ENCODE data around the gene PLCL1. TPM values are rescaled to one million over a fixed set of nuclear protein-coding genes. Genes with fewer than 3 reads are reported as not detected.

Gene PLCL1
- total and polyA plus RNA-seq, 2 donors from 2014 or later, result 13.6 to 14.7 TPM

- TF ChIP-seq, protein P1, sequence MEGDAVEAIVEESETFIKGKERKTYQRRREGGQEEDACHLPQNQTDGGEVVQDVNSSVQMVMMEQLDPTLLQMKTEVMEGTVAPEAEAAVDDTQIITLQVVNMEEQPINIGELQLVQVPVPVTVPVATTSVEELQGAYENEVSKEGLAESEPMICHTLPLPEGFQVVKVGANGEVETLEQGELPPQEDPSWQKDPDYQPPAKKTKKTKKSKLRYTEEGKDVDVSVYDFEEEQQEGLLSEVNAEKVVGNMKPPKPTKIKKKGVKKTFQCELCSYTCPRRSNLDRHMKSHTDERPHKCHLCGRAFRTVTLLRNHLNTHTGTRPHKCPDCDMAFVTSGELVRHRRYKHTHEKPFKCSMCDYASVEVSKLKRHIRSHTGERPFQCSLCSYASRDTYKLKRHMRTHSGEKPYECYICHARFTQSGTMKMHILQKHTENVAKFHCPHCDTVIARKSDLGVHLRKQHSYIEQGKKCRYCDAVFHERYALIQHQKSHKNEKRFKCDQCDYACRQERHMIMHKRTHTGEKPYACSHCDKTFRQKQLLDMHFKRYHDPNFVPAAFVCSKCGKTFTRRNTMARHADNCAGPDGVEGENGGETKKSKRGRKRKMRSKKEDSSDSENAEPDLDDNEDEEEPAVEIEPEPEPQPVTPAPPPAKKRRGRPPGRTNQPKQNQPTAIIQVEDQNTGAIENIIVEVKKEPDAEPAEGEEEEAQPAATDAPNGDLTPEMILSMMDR (IDR thresholded peaks at IDR 0.05; ENCODE audit: borderline replicate concordance, extremely low read depth, insufficient read depth), result no peak
- Histone ChIP-seq H3K27ac (ENCODE audit: low read depth in 2 of 2, low read length in 2 of 2) (no peak overlapping the region), H3K4me3 (ENCODE audit: low read length in 3 of 3) (no peak overlapping the region), H3K27me3 (ENCODE audit: control insufficient read depth, insufficient read depth, low read length) (no peaks in the 10 kb centered on the region), H3K4me1 (ENCODE audit: control insufficient read depth in 2 of 3, insufficient read depth in 2 of 3, low read depth in 1 of 3, low read length in 3 of 3) (no peaks in the 10 kb centered on the region), H3K36me3 (ENCODE audit: control insufficient read depth in 2 of 3, insufficient read depth in 3 of 3, low read length in 3 of 3) (no peaks in the 10 kb centered on the region), H3K9ac (ENCODE audit: low read length in 3 of 3) (no peak overlapping the region), H3K9me3 (ENCODE audit: control insufficient read depth in 2 of 3, insufficient read depth in 1 of 3, low read length in 3 of 3) (no peaks in the 10 kb centered on the region)
- FAIRE-seq, result no peak
- intact Hi-C loops (cut with DNase I), result no loop called here
- no peak for DNase-seq
These were observed 374.4 kb downstream of the PLCL1 start for GRCh38 chr2:198178766-198179165.

DNA sequence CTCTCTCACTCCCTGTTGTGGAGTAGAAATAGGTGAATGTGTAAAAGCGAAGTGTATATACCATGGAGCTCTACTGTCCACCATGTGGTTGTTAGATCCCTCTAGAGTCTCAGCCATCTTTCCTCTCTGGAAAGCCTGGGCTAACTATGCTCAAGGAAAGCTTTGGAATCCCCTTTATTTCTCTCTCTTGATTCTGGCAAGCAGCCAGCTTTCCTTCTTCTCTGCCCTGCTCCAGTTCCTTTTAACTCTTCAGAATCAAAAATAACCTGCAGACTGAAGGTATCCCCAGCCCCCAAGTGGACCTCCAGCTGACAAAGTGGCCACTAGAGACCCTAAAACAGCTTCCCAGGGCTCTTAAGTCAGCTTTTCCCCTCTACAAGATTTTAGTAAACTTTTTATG is 381.9 kb downstream of the PLCL1 start:
- no peaks in the 10 kb centered on the region for H3K27me3 ChIP-seq (ENCODE audit: control insufficient read depth, insufficient read depth, low read length)
- no peak overlapping the region for H3K27ac ChIP-seq (ENCODE audit: low read depth in 2 of 2, low read length in 2 of 2)
- no peak overlapping the region for H3K9ac ChIP-seq (ENCODE audit: low read length in 3 of 3)
- DNase-seq (peak in 1 of 5 donors; percentile 9), FAIRE-seq (no peak)
- TF ChIP-seq, protein P1 (IDR thresholded peaks at IDR 0.05; ENCODE audit: borderline replicate concordance, extremely low read depth, insufficient read depth), result no peak
- H3K4me1 ChIP-seq (ENCODE audit: control insufficient read depth in 2 of 3, insufficient read depth in 2 of 3, low read depth in 1 of 3, low read length in 3 of 3), result no peaks in the 10 kb centered on the region
- no peak overlapping the region for H3K4me3 ChIP-seq (ENCODE audit: low read length in 3 of 3)
- intact Hi-C loops (cut with DNase I), result no loop called here
- H3K9me3 ChIP-seq (ENCODE audit: control insufficient read depth in 2 of 3, insufficient read depth in 1 of 3, low read length in 3 of 3), result no peaks in the 10 kb centered on the region
- no peaks in the 10 kb centered on the region for H3K36me3 ChIP-seq (ENCODE audit: control insufficient read depth in 2 of 3, insufficient read depth in 3 of 3, low read length in 3 of 3)

GRCh38 chr2:198187841-198188240 is 383.4 kb downstream of the PLCL1 start:
- Histone ChIP-seq H3K9ac (ENCODE audit: low read length in 3 of 3) (no peak overlapping the region), H3K9me3 (ENCODE audit: control insufficient read depth in 2 of 3, insufficient read depth in 1 of 3, low read length in 3 of 3) (no peaks in the 10 kb centered on the region), H3K27ac (ENCODE audit: low read depth in 2 of 2, low read length in 2 of 2) (no peak overlapping the region), H3K4me1 (ENCODE audit: control insufficient read depth in 2 of 3, insufficient read depth in 2 of 3, low read depth in 1 of 3, low read length in 3 of 3) (no peaks in the 10 kb centered on the region), H3K27me3 (ENCODE audit: control insufficient read depth, insufficient read depth, low read length) (no peaks in the 10 kb centered on the region), H3K36me3 (ENCODE audit: control insufficient read depth in 2 of 3, insufficient read depth in 3 of 3, low read length in 3 of 3) (no peaks in the 10 kb centered on the region), H3K4me3 (ENCODE audit: low read length in 3 of 3) (no peak overlapping the region)
- intact Hi-C loops (cut with DNase I), result no loop called here
- TF ChIP-seq, protein P1 (IDR thresholded peaks at IDR 0.05; ENCODE audit: borderline replicate concordance, extremely low read depth, insufficient read depth), result no peak
- FAIRE-seq (no peak), DNase-seq (no peak)

GRCh38 chr2:198188982-198189381 is 384.6 kb downstream of the PLCL1 start:
- intact Hi-C loops (cut with DNase I), result no loop called here
- Histone ChIP-seq H3K9ac (ENCODE audit: low read length in 3 of 3) (no peak overlapping the region), H3K4me1 (ENCODE audit: control insufficient read depth in 2 of 3, insufficient read depth in 2 of 3, low read depth in 1 of 3, low read length in 3 of 3) (no peaks in the 10 kb centered on the region), H3K9me3 (ENCODE audit: control insufficient read depth in 2 of 3, insufficient read depth in 1 of 3, low read length in 3 of 3) (no peaks in the 10 kb centered on the region), H3K4me3 (ENCODE audit: low read length in 3 of 3) (no peak overlapping the region), H3K36me3 (ENCODE audit: control insufficient read depth in 2 of 3, insufficient read depth in 3 of 3, low read length in 3 of 3) (no peaks in the 10 kb centered on the region), H3K27me3 (ENCODE audit: control insufficient read depth, insufficient read depth, low read length) (no peaks in the 10 kb centered on the region), H3K27ac (ENCODE audit: low read depth in 2 of 2, low read length in 2 of 2) (no peak overlapping the region)
- DNase-seq (no peak), FAIRE-seq (no peak)
- TF ChIP-seq, protein P1 (IDR thresholded peaks at IDR 0.05; ENCODE audit: borderline replicate concordance, extremely low read depth, insufficient read depth), result no peak

All from kidney (tissue), 14 donors.